ENCODE results near the gene SLC44A4.
"Not testable (repeated sequence)": the region's sequence is repeated elsewhere in the genome, so short reads cannot be mapped to it uniquely, and the experiment has no call there.

The SLC44A4 gene

GRCh38 chr6:31822036-31822821 is 56.6 kb downstream of the SLC44A4 start:
- DNase-seq (ENCODE audit: low read depth): peak; percentile 89
- no peak for TF ChIP-seq CTCF (IDR thresholded peaks at IDR 0.05; ENCODE audit: low read length, missing control alignments)
- H3K4me3 ChIP-seq (replicated peaks; ENCODE audit: low read depth, low read length): peak overlapping the region; percentile 65

DNA sequence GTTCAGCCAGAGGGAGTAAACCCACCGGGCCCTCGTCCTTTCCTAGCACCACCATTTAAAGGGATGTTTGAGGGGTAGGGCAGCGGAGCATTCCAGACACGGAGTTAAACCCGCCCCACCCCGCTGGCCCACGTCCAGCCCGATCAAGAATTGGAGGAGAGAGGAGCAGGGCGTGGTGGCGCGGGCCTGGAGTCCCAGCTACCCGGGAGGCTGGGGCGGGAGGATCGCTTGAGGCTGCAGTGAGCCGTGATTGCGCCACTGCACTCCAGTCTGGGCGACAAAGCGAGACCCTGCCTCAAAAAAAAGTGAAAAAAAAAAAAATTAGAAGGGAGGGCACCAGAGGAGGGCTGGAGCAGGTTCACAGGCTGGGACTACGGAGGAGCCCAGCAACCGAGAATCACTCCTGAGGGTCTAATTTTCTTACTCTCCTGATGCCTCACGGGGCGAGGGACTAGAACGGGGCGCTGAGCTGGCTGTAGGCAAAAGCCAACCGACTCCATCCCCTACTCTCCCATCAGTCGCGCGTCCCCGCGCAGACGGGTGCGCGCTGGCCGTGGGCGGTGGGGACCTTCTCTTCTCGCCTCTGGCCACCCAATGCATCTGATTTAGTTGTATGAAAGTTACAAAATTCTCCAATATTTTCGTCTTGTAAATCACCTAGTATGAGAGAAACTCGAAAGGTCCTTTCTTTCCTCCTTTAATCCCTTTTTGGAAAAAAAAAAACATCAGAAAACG is 57.3 kb downstream of the SLC44A4 start:
- TF ChIP-seq CTCF (IDR thresholded peaks at IDR 0.05; ENCODE audit: low read length, missing control alignments): no peak
- peak; percentile 43 for DNase-seq (ENCODE audit: low read depth)
- H3K4me3 ChIP-seq (replicated peaks; ENCODE audit: low read depth, low read length): peak overlapping the region; percentile 65

GRCh38 chr6:31820399-31820798 is 58.4 kb downstream of the SLC44A4 start:
- not testable (repeated sequence) for H3K4me3 ChIP-seq (replicated peaks; ENCODE audit: low read depth, low read length)

DNA sequence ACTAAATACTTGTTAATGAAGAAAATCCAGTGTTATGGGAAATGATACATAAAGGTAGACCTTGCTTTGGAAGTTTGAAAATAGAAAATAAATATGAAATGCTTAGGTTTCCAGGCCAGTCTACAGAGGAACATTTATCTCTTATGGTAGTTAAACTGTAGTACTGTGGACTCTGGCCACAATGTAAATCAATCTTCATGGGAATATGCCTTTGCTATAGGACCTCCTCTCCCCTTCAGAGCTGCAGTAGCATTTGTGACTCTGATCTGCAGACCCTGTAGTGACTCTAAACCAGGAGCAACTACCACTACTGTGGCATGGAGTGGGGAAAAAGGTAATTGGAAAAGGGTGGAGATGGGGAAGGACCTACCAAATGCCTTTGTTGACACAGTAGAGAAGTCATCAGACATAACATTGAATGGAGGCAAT is 58.9 kb downstream of the SLC44A4 start:
- DNase-seq (ENCODE audit: low read depth): no peak
- H3K4me3 ChIP-seq (replicated peaks; ENCODE audit: low read depth, low read length): no peak overlapping the region
- TF ChIP-seq CTCF (IDR thresholded peaks at IDR 0.05; ENCODE audit: low read length, missing control alignments): no peak

More at GRCh38 chr6:31820399-31820798, 58.4 kb downstream of the SLC44A4 start:
- DNase-seq (ENCODE audit: low read depth): not testable (repeated sequence)

GRCh38 chr6:31817929-31818511 is 60.8 kb downstream of the SLC44A4 start:
- peak overlapping the region; percentile 54 for H3K4me3 ChIP-seq (replicated peaks; ENCODE audit: low read depth, low read length)
- not testable (repeated sequence) for DNase-seq (ENCODE audit: low read depth)

GRCh38 chr6:31817133-31817928 is 61.5 kb downstream of the SLC44A4 start:
- H3K4me3 ChIP-seq (replicated peaks; ENCODE audit: low read depth, low read length): peak overlapping the region; percentile 54
- not testable (repeated sequence) for DNase-seq (ENCODE audit: low read depth)

GRCh38 chr6:31815025-31815838 is 63.6 kb downstream of the SLC44A4 start, which contains the start of the genes HSPA1A and HSPA1L:
HSPA1A (plus strand) TSS chr6:31815543; CDS start chr6:31815757, 214 bp downstream.
HSPA1L (minus strand) TSS chr6:31815283; CDS start chr6:31811972, 3,311 bp downstream.
- peak; percentile 96 for DNase-seq (ENCODE audit: low read depth)
- no peak for TF ChIP-seq CTCF (IDR thresholded peaks at IDR 0.05; ENCODE audit: low read length, missing control alignments)

More at GRCh38 chr6:31815025-31815838, 63.6 kb downstream of the SLC44A4 start, which contains the start of the genes HSPA1A and HSPA1L:
- peak within 1 kb of the TSS; percentile 66 for H3K4me3 ChIP-seq (replicated peaks; ENCODE audit: low read depth, low read length)
